ENCODE data around the gene HIPK1.

- TF ChIP-seq, protein P1, sequence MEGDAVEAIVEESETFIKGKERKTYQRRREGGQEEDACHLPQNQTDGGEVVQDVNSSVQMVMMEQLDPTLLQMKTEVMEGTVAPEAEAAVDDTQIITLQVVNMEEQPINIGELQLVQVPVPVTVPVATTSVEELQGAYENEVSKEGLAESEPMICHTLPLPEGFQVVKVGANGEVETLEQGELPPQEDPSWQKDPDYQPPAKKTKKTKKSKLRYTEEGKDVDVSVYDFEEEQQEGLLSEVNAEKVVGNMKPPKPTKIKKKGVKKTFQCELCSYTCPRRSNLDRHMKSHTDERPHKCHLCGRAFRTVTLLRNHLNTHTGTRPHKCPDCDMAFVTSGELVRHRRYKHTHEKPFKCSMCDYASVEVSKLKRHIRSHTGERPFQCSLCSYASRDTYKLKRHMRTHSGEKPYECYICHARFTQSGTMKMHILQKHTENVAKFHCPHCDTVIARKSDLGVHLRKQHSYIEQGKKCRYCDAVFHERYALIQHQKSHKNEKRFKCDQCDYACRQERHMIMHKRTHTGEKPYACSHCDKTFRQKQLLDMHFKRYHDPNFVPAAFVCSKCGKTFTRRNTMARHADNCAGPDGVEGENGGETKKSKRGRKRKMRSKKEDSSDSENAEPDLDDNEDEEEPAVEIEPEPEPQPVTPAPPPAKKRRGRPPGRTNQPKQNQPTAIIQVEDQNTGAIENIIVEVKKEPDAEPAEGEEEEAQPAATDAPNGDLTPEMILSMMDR (IDR thresholded peaks at IDR 0.05), result no peak
- TF ChIP-seq POLR2A (IDR thresholded peaks at IDR 0.05; ENCODE audit: low read depth) (no peak), EP300 (IDR thresholded peaks at IDR 0.05) (no peak)
Measured at GRCh38 chr1:113983391-113983790, 54.3 kb downstream of the HIPK1 start.

Measured in esophagus muscularis mucosa (tissue), 4 donors.